Caco-2 (cell line): ENCODE data around the gene GRXCR2. TPM values are rescaled to one million over a fixed set of nuclear protein-coding genes. Genes with fewer than 3 reads are reported as not detected.

Source experiments
- BruUV-seq: library from RNA; stranded (reverse); fragments of 400-500 nt; replicated peaks from 2 replicates; lab custom pipeline; 2021; lab: Mats Ljungman, UMichigan
- CTCF ChIA-PET: fragments of 300-600 bp; sonication (Branson Sonifier 250); formaldehyde crosslinking; loops from one replicate; lab custom pipeline; 2022; ENCODE audit warnings: antibody characterized with exemption; lab: Charles Lee
- POLR2A ChIA-PET: fragments of 300-600 bp; sonication (Branson Sonifier 250); formaldehyde crosslinking; loops from one replicate; lab custom pipeline; 2022; ENCODE audit warnings: antibody characterized with exemption; lab: Charles Lee
- DNase-seq, 2 experiments: peaks; one replicate each; pipeline versions ENCODE4 v3.0.0 to v3.0.0-alpha.2; 2020 to 2022
- H3K27me3 ChIP-seq: replicated peaks from 2 replicates; pipeline ENCODE4 v1.6.0; 2011; ENCODE audit warnings: low read length; ENCODE audit not compliant: control insufficient read depth, insufficient read depth
- H3K36me3 ChIP-seq: 2 replicates; pipeline ENCODE4 v1.5.1; 2011; ENCODE audit warnings: low read length; ENCODE audit not compliant: control insufficient read depth, insufficient read depth
- H3K4me1 ChIP-seq: fragments of 250-450 bp; sonication (Bioruptor Pico); 2 replicates; pipeline ENCODE4 v1.5.1; 2020; ENCODE audit warnings: mild to moderate bottlenecking
- H3K4me3 ChIP-seq: 2 replicates; pipeline ENCODE4 v1.5.1; 2011; ENCODE audit warnings: low read depth, mild to moderate bottlenecking, control low read depth, low read length
- H3K9me3 ChIP-seq: fragments of 250-450 bp; sonication (Bioruptor Pico); 2 replicates; pipeline ENCODE4 v1.5.1; 2020; ENCODE audit warnings: mild to moderate bottlenecking, moderate library complexity
- H3K27ac Mint-ChIP-seq: one replicate; pipeline ENCODE4 v1.8.0; 2022; ENCODE audit warnings: mixed read lengths; ENCODE audit not compliant: unreplicated experiment
- H3K27me3 Mint-ChIP-seq: one replicate; pipeline ENCODE4 v1.8.0; 2022; ENCODE audit warnings: mixed read lengths; ENCODE audit not compliant: insufficient read depth, unreplicated experiment
- H3K36me3 Mint-ChIP-seq: one replicate; pipeline ENCODE4 v1.8.0; 2022; ENCODE audit warnings: mild to moderate bottlenecking, mixed read lengths; ENCODE audit not compliant: insufficient read depth, unreplicated experiment
- H3K4me1 Mint-ChIP-seq: one replicate; pipeline ENCODE4 v1.8.0; 2022; ENCODE audit warnings: low read depth, mixed read lengths; ENCODE audit not compliant: unreplicated experiment
- H3K4me3 Mint-ChIP-seq: one replicate; pipeline ENCODE4 v1.8.0; 2022; ENCODE audit warnings: mild to moderate bottlenecking, moderate library complexity, mixed read lengths; ENCODE audit not compliant: unreplicated experiment
- H3K9me3 Mint-ChIP-seq: one replicate; pipeline ENCODE4 v1.8.0; 2022; ENCODE audit warnings: mixed read lengths; ENCODE audit not compliant: unreplicated experiment
- CTCF ChIP-seq, 2 experiments: fragments of 200-600 bp in 1 of 2; IDR thresholded peaks; 1 replicate in 1 of 2; 2 replicates in 1 of 2; pipeline versions ENCODE4 v1.5.1 to v1.8.0; 2011 to 2022; ENCODE audit warnings: antibody characterized with exemption in 1 of 2, control low read depth in 1 of 2, inconsistent platforms in 1 of 2, low read depth in 1 of 2, low read length in 1 of 2, mild to moderate bottlenecking in 1 of 2, moderate library complexity in 1 of 2; ENCODE audit not compliant: insufficient read depth in 1 of 2, severe bottlenecking in 1 of 2, unreplicated experiment in 1 of 2
- intact Hi-C: fragments of 100-400 bp; cut with micrococcal nuclease; formaldehyde crosslinking; loops from one replicate; pipeline ENCODE4 v1.10.0; 2022; ENCODE audit not compliant: unreplicated experiment
- total RNA-seq: library from RNA; stranded (reverse); gene quantifications from 2 replicates; pipeline ENCODE4 v1.2.3, GENCODE V29; 2022

GRXCR2 gene
- total RNA-seq, 1 experiment from 2014 or later: not detected

DNA sequence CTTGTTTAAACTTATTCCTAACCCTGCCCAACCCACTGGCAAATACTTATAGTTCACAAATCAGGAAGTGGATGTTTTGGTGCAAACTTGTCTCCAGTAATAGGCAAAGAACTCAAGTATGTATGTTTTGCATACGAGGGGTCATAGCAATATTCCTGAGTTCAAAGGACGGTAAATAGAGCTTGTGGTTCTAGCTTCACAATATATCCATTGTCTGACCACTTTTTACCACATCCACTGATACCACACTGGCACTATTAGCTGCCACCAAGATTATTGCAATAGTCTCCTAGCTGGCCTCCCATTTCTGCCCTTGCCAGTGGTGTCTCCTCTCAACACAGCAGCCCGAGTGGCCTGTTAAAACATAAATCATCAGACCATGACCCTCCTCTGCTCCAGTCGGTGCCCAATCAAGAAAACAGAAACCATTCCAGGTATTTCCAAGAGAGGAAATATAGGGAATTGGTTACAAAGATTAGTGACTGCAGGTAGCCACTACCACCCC lies 17.0 kb downstream of the GRXCR2 start:
- Histone ChIP-seq H3K36me3 (no peaks in the 10 kb centered on the region), H3K4me3 (no peak overlapping the region), H3K27me3 (no peaks in the 10 kb centered on the region), H3K9me3 (no peaks in the 10 kb centered on the region), H3K4me1 (peaks cover 39% of the 10 kb centered on the region)
- DNase-seq: no peak
- H3K36me3 Mint-ChIP-seq: no peaks in the 10 kb centered on the region
- CTCF ChIA-PET: interaction anchor here (0.7 kb wide), 1 partner anchor 21 kb away, joined by 3 read pairs; the partner anchor contains the start of gene PRELID2
- H3K4me1 Mint-ChIP-seq: peaks cover 43% of the 10 kb centered on the region
- no peak for TF ChIP-seq CTCF (IDR thresholded peaks at IDR 0.05; ENCODE audit: insufficient read depth in 1 of 2, low read depth in 1 of 2, low read length in 1 of 2, severe bottlenecking in 1 of 2, unreplicated experiment in 1 of 2)
- peak overlapping the region; percentile 56 for H3K27ac Mint-ChIP-seq
- H3K27me3 Mint-ChIP-seq: no peaks in the 10 kb centered on the region
- peak overlapping the region; percentile 57 for H3K4me3 Mint-ChIP-seq
- intact Hi-C loops: no loop called here
- H3K9me3 Mint-ChIP-seq: no peaks in the 10 kb centered on the region
- no TSS peak for BruUV-seq
- POLR2A ChIA-PET: no interaction called here

DNA sequence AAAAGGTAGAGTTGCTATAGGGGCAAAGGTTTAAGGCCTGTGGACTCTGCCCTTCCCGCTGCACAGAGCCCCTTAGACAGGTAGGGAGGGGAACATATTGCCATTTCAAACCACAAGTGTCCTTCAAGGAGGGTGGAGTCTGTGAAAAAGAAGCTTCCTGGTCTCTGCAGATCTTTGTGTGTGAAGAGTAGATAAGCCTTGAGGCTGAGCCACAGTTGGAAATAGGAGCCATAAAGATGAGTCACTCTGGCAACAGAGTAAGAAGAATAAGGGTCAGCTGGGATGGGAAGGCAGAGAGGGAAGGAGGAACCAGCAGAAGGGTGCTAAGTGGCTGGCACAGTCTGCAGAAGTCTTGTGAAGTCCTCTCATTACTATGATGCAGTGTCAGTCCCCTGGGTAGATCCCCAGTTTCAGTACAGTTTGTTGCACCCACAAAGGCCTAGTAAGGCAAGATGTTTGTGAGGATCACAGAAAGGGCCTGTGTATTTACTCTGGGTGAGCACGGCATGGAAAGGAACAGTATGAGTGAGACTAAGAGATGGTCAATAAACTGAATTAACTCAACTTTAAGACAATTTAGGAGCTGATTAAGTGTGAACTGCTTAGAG lies 18.1 kb downstream of the GRXCR2 start:
- Mint-ChIP-seq H3K27me3 (no peaks in the 10 kb centered on the region), H3K36me3 (no peaks in the 10 kb centered on the region), H3K4me3 (peak overlapping the region; percentile 23), H3K4me1 (peaks cover 36% of the 10 kb centered on the region), H3K9me3 (no peaks in the 10 kb centered on the region), H3K27ac (peak overlapping the region; percentile 62)
- no peaks in the 10 kb centered on the region for H3K36me3 ChIP-seq
- H3K9me3 ChIP-seq: no peaks in the 10 kb centered on the region
- POLR2A ChIA-PET: interaction anchor here (1.0 kb wide), 1 partner anchor 19 kb away, joined by 3 read pairs; the partner anchor contains the start of gene PRELID2
- peaks cover 39% of the 10 kb centered on the region for H3K4me1 ChIP-seq
- no peak for TF ChIP-seq CTCF (IDR thresholded peaks at IDR 0.05; ENCODE audit: insufficient read depth in 1 of 2, low read depth in 1 of 2, low read length in 1 of 2, severe bottlenecking in 1 of 2, unreplicated experiment in 1 of 2)
- H3K27me3 ChIP-seq: no peaks in the 10 kb centered on the region
- CTCF ChIA-PET: interaction anchor here (0.9 to 1.4 kb wide), 2 partner anchors 19 to 33 kb away, joined by 5 to 6 read pairs; partner anchors contain the start of gene PRELID2
- intact Hi-C loops: loop anchor here (1.0 kb wide), 2 partner anchors 19 to 34 kb away; partner anchors contain the start of gene PRELID2
- H3K4me3 ChIP-seq: no peak overlapping the region
- peak; percentile 69 to 86 for DNase-seq
- BruUV-seq: no TSS peak

DNA sequence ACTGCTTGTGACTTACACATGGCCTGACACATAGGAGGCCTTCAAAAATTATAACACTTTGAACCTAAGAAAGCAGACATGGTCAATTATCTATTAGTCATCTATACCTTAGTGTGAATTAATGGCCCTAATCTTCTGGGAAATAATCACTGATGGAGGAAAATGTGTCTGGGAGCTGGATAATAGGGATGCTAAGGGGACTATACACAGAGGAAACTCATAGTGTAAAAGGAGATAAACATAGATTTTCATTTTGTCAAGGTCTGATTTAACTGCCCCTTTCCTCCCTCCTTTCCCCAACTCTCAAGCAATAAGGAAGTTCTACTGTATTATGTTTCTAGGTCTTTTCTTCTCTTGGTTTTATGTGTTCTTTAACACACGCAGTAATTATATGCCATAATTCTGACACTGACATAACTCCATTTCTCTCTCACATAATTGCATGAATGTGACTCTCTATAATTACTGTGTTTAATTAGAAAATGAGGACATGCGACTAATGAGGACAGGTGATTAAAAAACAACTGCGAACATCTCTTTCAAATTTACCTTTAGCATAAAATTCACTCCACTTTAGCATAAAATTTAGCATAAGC lies 18.9 kb downstream of the GRXCR2 start:
- Mint-ChIP-seq H3K4me3 (no peak overlapping the region), H3K36me3 (no peaks in the 10 kb centered on the region), H3K27ac (peak overlapping the region; percentile 62), H3K4me1 (peaks cover 28% of the 10 kb centered on the region), H3K9me3 (no peaks in the 10 kb centered on the region), H3K27me3 (no peaks in the 10 kb centered on the region)
- Histone ChIP-seq H3K4me1 (peaks cover 34% of the 10 kb centered on the region), H3K27me3 (no peaks in the 10 kb centered on the region), H3K4me3 (no peak overlapping the region), H3K36me3 (no peaks in the 10 kb centered on the region), H3K9me3 (no peaks in the 10 kb centered on the region)
- CTCF ChIA-PET: interaction anchor here (1.4 kb wide), 1 partner anchor 34 kb away, joined by 5 read pairs; no protein-coding TSS in a partner anchor
- no peak for DNase-seq
- no peak for TF ChIP-seq CTCF (IDR thresholded peaks at IDR 0.05; ENCODE audit: insufficient read depth in 1 of 2, low read depth in 1 of 2, low read length in 1 of 2, severe bottlenecking in 1 of 2, unreplicated experiment in 1 of 2)
- no TSS peak for BruUV-seq
- POLR2A ChIA-PET: interaction anchor here (1.0 kb wide), 1 partner anchor 18 kb away, joined by 3 read pairs; the partner anchor contains the start of gene PRELID2
- intact Hi-C loops: loop anchor here (1.0 kb wide), 2 partner anchors 19 to 34 kb away; partner anchors contain the start of gene PRELID2
